NB4 (cell line): ENCODE measurements around the gene RNF7.
"Not testable (repeated sequence)": the region's sequence is repeated elsewhere in the genome, so short reads cannot be mapped to it uniquely, and the experiment has no call there.

Experiments
- DNase-seq: peaks from one replicate; pipeline ENCODE4 v3.0.0; 2010; ENCODE audit warnings: low read depth
- H3K4me3 ChIP-seq: one replicate; pipeline ENCODE4 v1.5.1; 2011; ENCODE audit warnings: mild to moderate bottlenecking, low read depth, low read length, moderate library complexity
- MYC ChIP-seq: IDR thresholded peaks from 2 replicates; pipeline ENCODE4 v1.6.1; 2011; ENCODE audit warnings: low read depth, low read length
- POLR2A ChIP-seq: IDR thresholded peaks from 2 replicates; pipeline ENCODE4 v1.6.1; 2011; ENCODE audit warnings: mild to moderate bottlenecking; ENCODE audit not compliant: insufficient read length; ENCODE audit errors: extremely low read depth
- TF ChIP-seq, protein P1 (sequence below): IDR thresholded peaks from one replicate; pipeline ENCODE4 v1.5.1; 2012; ENCODE audit warnings: low read depth, low read length
- TF ChIP-seq, protein P2 (sequence below): IDR thresholded peaks from 2 replicates; pipeline ENCODE4 v1.6.1; 2011; ENCODE audit warnings: low read depth, low read length

The RNF7 gene

DNA sequence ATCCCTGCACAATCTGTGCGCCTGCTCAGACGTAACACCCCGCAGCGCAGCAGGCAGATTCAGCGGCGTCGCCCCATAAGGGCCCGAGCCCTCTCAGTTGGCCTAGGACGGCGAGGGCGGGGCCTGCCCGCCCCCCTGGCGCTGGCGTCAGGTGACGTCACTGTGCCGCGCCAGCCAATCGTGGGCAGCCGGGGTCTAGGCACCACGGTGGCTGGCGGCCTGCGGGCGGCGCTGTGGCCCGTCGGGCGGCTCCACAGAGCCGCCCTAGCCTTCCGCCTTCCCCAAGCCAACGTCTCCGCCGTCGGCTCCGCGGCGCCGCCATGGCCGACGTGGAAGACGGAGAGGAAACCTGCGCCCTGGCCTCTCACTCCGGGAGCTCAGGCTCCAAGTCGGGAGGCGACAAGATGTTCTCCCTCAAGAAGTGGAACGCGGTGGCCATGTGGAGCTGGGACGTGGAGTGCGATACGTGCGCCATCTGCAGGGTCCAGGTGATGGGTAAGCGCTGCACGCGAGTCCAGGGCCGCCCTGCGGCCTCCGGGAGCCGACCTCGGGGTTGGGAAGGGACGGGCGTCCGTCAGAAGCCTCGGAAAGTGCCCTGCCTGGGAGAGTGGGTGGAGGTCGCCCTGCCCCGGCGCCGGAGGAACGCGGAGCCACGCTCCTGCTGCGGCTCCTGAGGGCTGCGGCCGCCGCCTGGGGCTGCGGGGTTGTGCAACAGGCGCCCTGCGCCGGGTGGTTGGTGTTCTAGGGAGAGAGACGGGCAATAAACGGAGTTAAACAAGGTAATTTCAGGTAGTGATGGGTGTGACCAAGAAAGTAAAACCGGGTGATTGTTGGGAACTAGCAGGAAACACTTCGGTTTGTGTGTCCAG, at the start of gene RNF7:
TSS of gene RNF7 (plus strand) at position 277 of the 869 bp plus-strand sequence. CDS start at position 321, 44 bp downstream.
- peak within 1 kb of the TSS; percentile 87 for H3K4me3 ChIP-seq
- TF ChIP-seq POLR2A (peak; percentile 72), MYC (peak; percentile 5; the same call in 1 of the 2 replicates)
- TF ChIP-seq, protein P1, sequence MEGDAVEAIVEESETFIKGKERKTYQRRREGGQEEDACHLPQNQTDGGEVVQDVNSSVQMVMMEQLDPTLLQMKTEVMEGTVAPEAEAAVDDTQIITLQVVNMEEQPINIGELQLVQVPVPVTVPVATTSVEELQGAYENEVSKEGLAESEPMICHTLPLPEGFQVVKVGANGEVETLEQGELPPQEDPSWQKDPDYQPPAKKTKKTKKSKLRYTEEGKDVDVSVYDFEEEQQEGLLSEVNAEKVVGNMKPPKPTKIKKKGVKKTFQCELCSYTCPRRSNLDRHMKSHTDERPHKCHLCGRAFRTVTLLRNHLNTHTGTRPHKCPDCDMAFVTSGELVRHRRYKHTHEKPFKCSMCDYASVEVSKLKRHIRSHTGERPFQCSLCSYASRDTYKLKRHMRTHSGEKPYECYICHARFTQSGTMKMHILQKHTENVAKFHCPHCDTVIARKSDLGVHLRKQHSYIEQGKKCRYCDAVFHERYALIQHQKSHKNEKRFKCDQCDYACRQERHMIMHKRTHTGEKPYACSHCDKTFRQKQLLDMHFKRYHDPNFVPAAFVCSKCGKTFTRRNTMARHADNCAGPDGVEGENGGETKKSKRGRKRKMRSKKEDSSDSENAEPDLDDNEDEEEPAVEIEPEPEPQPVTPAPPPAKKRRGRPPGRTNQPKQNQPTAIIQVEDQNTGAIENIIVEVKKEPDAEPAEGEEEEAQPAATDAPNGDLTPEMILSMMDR = peak; percentile 84
- TF ChIP-seq, protein P2, sequence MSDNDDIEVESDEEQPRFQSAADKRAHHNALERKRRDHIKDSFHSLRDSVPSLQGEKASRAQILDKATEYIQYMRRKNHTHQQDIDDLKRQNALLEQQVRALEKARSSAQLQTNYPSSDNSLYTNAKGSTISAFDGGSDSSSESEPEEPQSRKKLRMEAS = 0 out of 2 replicates have a peak, but pooled peaks have one; percentile 25
- DNase-seq = peak; percentile 96

DNA sequence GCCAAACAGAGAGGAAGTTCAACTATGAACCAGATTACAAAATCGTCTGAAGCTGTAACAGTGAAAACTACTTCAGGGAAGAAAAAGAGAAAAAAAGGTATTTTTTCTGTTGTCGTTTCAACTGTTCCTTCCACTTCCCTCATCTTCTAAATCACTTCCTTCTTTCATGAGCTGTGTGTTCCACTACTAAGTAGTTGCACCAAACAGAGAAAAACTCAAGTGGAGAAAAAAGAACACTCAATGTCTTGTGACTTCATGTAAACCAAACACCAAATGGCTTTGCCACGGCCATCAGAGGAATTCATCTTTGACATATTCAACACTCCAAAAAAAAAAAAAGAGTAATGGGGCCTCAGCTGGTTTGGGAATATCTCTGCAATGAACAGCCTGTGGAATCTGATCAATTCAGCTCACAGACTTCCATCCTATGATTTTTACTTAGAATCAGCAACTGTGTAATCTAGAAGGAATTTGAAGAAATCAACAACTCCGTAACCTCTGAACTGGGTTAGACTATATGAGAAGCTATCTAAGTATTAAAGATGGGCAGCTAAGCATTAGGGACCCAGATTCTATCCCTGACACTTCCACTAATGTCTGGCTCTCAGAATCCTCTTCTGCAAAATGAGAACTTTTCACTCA, 47.5 kb upstream of the RNF7 start:
- no peak overlapping the region for H3K4me3 ChIP-seq
- TF ChIP-seq, protein P1 = no peak
- TF ChIP-seq POLR2A (no peak), MYC (no peak)
- TF ChIP-seq, protein P2 = no peak
- DNase-seq = peak; percentile 12

DNA sequence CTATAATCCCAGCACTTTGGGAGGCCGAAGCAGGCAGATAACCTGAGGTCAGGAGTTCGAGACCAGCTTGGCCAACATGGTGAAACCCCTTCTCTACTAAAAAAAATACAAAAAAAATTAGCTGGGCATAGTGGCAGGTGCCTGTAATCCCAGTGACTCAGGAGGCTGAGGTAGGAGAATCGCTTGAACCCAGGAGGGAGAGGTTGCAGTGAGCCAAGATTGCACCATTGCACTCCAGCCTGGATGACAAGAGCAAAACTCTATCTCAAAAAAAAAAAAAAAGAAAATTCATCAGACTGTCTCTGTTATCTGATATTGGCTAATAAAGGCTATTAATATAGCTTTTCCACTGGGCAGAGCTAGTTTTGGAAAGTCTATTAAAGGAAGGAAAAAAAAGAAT, 46.6 kb upstream of the RNF7 start:
- not testable (repeated sequence) for H3K4me3 ChIP-seq, DNase-seq

DNA sequence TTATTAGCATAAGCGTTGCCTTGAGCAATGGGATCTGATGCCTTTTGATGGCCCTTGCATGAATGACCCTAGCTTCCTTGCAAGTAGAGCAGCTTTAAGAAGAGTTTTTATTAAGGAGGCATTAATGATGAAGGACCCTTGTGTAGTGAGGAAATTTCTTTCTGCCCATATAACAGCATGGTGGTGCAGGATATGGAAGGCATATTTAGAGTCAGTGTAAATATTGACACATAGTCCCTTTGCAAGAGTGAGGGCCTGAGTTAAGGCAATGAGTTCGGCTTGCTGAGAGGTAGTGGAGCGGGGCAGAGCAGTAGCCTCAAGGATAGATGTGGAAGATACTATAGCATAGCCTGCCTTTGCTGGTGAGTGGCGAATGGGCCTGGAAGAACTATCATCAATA, 45.1 kb upstream of the RNF7 start:
- not testable (repeated sequence) for DNase-seq, H3K4me3 ChIP-seq

- no peak for DNase-seq
- TF ChIP-seq MYC (no peak), POLR2A (no peak)
- TF ChIP-seq, protein P2 = no peak
- TF ChIP-seq, protein P1 = no peak
- no peak overlapping the region for H3K4me3 ChIP-seq
Measured at GRCh38 chr3:141699324-141699723, 38.8 kb upstream of the RNF7 start.

- no peak overlapping the region for H3K4me3 ChIP-seq
- TF ChIP-seq, protein P2 = no peak
- TF ChIP-seq, protein P1 = no peak
- TF ChIP-seq POLR2A (no peak), MYC (no peak)
- no peak for DNase-seq
Measured at GRCh38 chr3:141699897-141700296, 38.2 kb upstream of the RNF7 start.

- H3K4me3 ChIP-seq, DNase-seq: not testable (repeated sequence)
Measured at GRCh38 chr3:141703367-141703766, 34.7 kb upstream of the RNF7 start.
